Retinal pigment epithelial cell (primary cell): Measurements from ENCODE around the gene CIB4.

Source experiments
- DNase-seq: peaks from one replicate; pipeline ENCODE4 v3.0.0-alpha.2; 2010; ENCODE audit warnings: low read depth
- H3K4me3 ChIP-seq: 2 replicates; pipeline ENCODE4 v1.5.1; 2011; ENCODE audit warnings: mild to moderate bottlenecking, low read length, control low read depth, moderate library complexity
- TF ChIP-seq, protein P1 (sequence below): conservative IDR thresholded peaks from 2 replicates; pipeline ENCODE4 v1.5.1; 2011; ENCODE audit warnings: low read depth, low read length, control low read depth, inconsistent platforms

CIB4 gene

GRCh38 chr2:26598996-26599373, 42.2 kb downstream of the CIB4 start:
- H3K4me3 ChIP-seq: no peak overlapping the region
- TF ChIP-seq, protein P1, sequence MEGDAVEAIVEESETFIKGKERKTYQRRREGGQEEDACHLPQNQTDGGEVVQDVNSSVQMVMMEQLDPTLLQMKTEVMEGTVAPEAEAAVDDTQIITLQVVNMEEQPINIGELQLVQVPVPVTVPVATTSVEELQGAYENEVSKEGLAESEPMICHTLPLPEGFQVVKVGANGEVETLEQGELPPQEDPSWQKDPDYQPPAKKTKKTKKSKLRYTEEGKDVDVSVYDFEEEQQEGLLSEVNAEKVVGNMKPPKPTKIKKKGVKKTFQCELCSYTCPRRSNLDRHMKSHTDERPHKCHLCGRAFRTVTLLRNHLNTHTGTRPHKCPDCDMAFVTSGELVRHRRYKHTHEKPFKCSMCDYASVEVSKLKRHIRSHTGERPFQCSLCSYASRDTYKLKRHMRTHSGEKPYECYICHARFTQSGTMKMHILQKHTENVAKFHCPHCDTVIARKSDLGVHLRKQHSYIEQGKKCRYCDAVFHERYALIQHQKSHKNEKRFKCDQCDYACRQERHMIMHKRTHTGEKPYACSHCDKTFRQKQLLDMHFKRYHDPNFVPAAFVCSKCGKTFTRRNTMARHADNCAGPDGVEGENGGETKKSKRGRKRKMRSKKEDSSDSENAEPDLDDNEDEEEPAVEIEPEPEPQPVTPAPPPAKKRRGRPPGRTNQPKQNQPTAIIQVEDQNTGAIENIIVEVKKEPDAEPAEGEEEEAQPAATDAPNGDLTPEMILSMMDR: no peak
- no peak for DNase-seq

- H3K4me3 ChIP-seq: no peak overlapping the region
- DNase-seq: no peak
- TF ChIP-seq, protein P1: no peak
Observed at GRCh38 chr2:26598336-26598995, 42.7 kb downstream of the CIB4 start.

GRCh38 chr2:26597197-26597596, 44.0 kb downstream of the CIB4 start:
- H3K4me3 ChIP-seq: no peak overlapping the region
- DNase-seq: no peak
- TF ChIP-seq, protein P1: no peak

DNA sequence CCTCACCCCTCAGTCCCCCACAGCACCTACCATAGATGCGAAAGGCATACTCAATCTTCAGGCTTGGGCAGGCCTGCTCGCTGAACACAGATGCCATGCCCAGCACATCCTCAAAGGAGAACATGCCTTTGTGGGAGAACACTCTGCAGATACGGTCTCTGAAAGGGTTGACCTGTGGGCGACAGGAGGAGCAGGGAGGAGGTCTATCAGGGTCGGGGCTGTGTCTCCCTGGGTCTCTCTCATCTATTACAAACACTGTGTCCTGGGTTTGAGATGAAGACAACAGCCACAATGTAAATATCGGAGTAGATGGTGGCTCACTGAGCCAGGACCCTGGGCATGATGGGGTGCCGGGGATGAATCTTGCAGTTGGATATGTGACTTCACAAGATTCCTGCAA, 46.0 kb downstream of the CIB4 start:
- DNase-seq: no peak
- TF ChIP-seq, protein P1: no peak
- no peak overlapping the region for H3K4me3 ChIP-seq

- TF ChIP-seq, protein P1: no peak
- no peak for DNase-seq
Observed at GRCh38 chr2:26591619-26592505, 49.3 kb downstream of the CIB4 start.

GRCh38 chr2:26590980-26591618, 50.1 kb downstream of the CIB4 start:
- no peak for DNase-seq
- TF ChIP-seq, protein P1: no peak
- H3K4me3 ChIP-seq: no peak overlapping the region

More at GRCh38 chr2:26591619-26592505, 49.3 kb downstream of the CIB4 start:
- H3K4me3 ChIP-seq: no peak overlapping the region
